Left renal pelvis (tissue), 4 donors: ENCODE data around the gene PDGFRB. TPM values are rescaled to one million over a fixed set of nuclear protein-coding genes. Genes with fewer than 3 reads are reported as not detected.

Source experiments
- DNase-seq, 4 donors: peaks; one replicate each; pipeline ENCODE4 v3.0.0-alpha.2; 2013; ENCODE audit warnings: low read depth in 4 of 4, low spot score in 3 of 4
- polyA plus RNA-seq, 4 donors: library from polyadenylated mRNA; unstranded; fragments of 120-200 nt; gene quantifications; one replicate each; pipeline ENCODE4 v1.2.1, GENCODE V29; 2013; ENCODE audit not compliant: insufficient read length in 4 of 4

The PDGFRB gene
- 100 to 1,000 TPM; 133 to 196 (median 138) TPM for polyA plus RNA-seq

DNA sequence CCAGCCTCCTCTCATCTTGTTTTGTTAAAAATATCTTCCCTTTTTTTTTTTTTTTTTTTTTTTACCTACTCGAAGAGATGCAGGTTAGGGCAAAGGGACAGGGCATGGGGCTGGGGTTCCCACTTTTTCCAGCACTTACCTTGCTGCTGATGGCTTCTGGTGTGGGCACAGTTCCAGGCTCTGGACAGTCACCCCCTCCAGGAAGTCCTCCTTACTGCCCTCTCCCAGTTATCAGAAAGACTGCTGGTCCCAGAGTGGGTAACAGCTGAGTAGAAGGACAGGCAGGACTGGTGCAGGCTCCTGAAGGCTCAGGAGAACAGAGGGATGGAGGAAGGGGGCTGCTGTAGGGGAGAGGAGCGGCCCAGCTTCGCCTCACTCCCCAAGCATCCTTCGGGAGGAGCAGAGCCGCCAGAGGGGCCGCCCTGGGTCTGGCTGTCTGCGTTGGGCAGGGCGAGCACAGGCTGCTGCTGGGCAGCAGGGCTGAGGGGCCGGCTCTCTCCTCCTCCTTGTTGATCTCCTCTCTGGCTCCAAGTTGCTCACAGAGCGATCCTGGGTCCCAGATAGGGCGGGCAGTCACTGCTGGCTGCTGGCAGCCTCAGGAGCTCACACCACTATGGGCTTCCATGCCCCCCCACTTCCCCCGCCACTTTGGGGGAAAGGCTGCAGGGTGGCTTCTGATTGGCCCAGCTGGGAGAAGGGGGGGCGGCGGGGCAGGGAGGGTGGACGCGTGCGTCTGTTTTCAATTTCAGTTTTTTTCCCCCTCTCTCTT is at the start of gene PDGFRB:
PDGFRB (minus strand) TSS at position 588 of the 769 bp plus-strand sequence. CDS start 18,798 bp downstream, outside the sequence.
- peak in 2 of 4 donors; percentile 70 to 71 for DNase-seq

DNA sequence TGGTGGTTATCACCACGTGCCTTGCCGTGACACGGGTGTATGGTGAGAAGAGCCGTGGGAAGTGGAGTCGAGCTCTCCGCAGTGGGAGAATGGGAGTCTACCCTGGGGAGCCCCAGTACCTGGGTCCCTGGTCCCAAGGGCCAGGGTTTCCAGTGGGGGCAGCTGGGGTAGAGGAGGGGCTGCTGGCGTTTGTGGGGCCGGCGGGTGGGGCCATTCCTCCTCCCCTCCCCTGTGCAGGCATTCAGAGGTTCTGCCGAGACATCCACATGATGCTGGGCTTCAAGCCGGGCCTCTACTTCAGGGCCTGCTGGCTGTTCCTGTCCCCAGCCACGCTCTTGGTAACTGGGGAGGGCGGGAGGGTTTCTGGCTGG is 48.9 kb upstream of the PDGFRB start:
- no peak for DNase-seq

DNA sequence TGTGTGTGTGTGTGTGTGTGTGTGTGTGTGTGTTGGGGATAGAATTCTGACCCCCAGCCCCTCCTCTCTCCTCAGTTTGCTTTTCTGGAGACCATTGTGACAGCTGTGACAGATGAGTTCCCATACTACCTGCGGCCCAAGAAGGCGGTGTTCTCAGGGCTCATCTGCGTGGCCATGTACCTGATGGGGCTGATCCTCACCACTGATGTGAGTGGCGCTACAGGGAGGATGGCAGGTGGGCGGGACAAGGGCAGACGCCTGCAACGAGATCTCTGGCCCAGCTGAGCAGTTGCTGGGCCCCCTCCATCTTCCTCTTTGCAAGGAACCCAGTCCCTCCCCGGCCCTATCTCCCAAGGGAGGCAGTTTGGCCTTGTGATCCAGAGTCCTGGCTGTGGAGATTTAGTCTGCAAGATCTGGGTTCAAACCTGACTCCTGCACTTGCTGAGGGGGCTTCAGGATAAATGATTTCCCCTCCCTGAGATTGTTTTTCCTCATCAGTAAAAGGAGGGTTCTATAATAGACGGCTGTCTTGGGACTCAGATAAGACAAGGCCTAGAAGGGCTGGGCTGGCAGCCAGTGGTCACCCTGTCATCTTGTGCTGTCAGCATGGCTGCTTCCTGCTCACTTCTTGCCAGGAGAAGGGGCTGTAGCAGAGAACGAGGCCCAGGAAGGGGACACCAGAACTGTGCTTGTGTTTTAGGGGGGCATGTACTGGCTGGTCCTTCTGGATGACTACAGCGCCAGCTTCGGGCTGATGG is 48.4 kb upstream of the PDGFRB start:
- no peak for DNase-seq

DNA sequence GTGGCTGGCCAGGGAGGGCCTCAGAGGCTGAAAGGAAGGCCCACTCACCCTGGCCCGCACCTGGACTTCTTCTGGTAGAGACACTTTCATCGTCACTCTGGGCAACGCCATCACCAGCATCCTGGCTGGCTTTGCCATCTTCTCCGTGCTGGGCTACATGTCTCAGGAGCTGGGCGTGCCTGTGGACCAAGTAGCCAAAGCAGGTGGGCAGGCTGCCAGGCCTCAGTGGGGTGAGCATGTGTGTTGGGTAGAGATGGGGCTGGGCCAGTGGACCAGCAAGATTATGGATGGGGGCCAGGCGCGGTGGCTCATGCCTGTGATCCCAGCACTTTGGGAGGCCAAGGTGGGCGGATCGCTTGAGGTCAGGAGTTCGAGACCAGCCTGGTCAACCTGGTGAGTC is 46.9 kb upstream of the PDGFRB start:
- no peak for DNase-seq

DNA sequence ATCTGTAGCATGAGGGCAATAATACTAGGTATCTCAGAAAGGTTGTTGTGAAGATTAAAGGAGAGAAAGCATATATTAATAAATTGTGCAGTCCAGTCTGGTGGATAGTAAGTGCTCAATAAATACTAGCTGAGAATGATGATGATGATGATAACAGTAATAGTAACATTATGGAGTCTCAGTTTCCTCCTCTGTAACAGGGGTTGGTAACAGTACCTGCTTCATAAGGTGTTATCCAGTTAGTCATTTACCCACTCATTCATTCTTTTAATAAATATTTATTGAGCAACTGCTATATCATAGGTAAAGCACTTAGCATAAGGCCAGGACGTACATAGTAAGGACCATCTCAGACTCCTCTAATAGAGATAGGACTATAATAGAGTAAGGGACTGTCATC is 41.8 kb upstream of the PDGFRB start:
- no peak for DNase-seq

DNA sequence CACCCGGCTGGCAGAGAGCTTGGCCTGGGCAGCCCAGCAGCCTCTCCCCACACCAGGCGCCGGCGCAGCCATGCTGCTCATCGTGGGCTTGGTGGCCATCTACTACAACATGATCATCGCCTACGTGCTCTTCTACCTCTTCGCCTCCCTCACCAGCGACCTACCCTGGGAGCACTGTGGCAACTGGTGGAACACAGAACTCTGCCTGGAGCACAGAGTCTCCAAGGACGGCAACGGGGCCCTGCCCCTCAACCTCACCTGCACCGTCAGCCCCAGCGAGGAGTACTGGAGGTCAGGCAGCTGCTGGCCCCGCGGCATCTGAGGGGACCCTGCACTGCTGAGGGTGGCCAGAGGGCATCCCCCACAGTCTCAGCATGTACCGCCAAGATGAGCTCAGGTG is 41.3 kb upstream of the PDGFRB start:
- DNase-seq = no peak

DNA sequence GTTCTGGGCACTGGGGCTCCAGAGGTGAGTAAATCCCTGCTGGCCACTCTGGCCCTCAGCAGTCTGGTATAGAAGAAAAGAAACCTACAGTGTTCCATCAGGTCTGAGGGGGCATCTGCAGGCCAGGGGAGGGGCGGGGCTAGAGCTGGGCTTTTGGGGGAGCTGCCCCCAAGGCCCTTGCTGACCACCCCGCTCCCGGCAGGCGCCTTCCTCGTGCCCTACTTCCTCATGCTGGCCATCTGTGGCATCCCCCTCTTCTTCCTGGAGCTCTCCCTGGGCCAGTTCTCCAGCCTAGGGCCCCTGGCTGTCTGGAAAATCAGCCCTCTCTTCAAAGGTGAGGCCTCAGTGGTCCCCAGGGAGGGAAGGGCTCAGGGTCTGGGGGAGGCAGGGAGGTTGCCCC is 40.9 kb upstream of the PDGFRB start:
- no peak for DNase-seq

DNA sequence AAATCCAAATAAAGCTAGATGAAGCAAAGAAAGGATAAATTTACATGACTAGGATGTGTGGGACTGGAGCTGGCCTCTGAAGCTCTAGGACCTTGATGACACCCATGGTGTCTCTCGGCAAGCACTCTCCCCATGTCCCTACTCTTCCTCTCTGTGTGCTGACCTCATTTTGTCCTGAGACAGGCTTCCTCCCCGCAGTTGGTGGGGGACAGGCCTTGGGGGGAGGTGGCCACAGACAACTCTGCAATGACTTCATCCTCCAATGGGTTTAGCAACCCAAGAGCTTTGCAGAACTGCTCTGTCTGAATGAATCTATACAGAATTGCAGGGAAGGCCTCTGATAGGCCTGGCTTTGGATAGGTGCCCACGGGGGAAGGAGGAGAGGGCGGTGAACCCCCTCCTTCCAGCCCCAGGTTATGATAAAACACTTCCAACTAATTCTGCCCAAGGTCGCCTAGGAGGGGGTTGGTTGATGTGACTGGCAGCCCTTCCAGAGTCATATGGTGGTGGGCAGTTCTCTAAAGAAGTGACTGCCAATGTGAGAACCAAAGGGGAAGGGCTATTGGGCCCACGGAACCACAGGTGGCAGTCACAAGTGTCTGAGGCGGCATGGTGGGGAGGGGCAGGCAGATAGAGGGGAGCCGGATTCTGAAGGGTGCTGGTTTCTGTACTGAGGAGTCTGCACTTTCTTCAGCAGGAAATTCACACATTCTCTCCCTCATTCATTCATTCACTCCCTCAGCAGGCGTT is 40.3 kb upstream of the PDGFRB start:
- DNase-seq = no peak

DNA sequence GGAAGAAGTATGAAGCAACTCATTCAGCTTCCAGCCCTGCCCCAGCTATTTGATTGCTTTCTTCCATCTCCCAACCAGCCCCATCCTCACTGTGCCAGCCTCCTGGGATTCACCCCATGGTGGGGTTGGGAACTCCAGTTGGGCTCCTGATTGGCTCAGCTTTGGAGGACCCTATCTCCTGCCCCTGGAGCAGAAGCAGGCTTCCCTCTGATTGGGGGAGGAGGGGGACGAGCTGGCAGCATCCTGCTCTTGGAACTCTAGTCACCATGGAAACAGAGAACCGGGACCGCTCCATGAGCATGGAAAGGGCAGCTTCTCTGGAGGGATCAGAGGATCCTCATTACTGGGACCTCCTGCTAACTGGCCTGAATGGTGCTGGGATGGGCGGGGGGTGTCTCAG is 36.8 kb upstream of the PDGFRB start:
- no peak for DNase-seq

DNA sequence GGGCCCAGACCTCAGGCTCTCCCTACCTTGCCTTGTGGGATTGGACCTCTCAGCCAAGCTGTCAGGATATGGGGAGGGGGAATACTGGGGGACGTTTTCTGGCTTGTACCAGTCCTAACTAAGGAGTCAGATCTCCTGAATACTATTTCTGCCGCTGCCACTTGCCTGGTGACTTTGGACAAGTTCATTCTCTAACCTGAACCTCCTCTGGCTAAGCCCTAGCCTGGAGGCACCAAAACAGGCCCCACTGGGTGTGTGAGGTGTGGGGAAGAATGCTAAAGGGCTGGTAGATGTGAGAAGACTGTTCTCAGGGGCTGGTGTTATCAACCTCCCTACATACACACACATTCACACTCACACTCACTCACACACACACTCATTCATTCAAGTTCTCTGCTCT is 35.3 kb upstream of the PDGFRB start:
- no peak for DNase-seq

DNA sequence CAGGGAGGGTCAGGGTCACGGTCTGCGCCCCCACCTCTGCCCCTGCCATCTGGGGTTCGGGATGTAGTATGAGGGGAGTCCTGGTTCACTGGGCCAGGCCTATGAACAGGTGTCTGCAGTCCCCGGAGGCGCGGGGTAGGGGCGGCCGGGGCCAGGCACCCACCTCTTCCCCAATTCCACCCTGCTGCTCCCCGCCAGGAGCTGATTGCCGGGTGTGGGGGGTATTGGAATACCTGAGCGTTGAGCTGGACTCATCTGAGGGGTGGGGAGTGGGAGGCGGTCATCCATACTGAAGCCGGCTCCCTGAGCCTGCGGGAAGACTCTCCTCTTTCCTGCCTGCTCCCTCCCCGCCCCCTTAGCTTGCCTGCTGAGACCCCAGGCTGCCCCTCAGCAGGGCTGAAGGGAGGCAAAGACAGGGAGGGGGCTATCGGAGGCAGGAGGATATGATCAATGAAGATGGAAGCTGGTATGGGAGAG is 34.9 kb upstream of the PDGFRB start:
- DNase-seq = no peak

DNA sequence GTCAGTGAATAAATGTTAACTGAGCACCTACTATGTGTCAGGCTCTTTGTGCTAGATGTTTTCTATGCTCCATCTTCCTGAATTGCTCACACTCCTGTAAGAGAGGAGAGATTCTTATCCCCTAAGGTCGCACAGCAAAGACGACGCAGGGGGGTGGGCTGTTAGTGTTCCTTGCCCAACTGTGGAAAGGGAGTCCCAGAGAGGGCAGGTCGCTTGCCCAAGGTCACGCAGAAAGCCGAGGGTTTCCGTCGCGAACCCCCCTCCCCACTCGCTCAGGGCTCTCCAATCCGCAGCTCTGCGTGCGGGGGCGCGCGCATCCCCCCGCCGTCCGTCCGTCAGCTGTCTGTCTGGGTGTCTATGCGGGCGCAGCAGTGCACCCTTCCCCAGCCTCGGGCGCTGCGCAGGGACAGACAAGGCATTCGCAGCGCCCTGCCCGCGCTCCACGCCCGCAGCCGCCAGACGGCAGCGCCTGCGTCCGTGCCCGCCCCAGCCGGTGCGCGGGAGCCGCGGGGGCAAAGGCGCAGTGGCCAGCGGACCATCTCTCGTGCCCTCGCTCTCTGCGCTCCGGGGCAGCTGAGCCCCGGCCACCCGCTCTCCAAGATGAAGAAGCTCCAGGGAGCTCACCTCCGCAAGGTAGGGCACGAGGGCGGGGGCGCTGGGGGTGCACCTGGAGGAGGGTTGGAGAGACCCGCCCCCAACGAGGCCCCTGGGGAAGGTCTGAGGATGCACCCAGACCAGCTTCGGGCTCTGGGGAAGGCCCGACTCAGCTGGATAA is 34.3 kb upstream of the PDGFRB start, which contains the start of gene SLC6A7:
SLC6A7 (plus strand) TSS at position 335 of the 775 bp plus-strand sequence; CDS start at position 601, 266 bp downstream.
- DNase-seq = no peak

DNA sequence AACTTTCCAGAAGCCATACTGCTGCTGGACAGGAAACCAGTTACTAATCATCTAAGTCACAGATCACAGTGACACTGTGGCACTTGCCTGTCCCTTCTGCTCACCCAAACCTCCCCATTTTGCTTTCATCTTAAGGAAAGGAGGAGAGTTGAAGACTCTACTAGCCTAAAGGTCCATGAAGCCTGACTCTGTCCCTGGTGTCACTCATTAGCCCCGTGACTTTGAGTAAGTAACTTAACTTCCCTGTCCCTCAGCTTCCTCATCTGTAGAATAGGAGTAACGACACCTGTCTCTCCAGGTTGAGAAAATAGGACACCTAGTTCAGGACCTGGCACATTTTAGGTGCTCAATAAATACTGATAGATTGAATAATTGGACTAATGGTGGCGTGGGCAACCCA is 33.7 kb upstream of the PDGFRB start:
- DNase-seq = no peak

DNA sequence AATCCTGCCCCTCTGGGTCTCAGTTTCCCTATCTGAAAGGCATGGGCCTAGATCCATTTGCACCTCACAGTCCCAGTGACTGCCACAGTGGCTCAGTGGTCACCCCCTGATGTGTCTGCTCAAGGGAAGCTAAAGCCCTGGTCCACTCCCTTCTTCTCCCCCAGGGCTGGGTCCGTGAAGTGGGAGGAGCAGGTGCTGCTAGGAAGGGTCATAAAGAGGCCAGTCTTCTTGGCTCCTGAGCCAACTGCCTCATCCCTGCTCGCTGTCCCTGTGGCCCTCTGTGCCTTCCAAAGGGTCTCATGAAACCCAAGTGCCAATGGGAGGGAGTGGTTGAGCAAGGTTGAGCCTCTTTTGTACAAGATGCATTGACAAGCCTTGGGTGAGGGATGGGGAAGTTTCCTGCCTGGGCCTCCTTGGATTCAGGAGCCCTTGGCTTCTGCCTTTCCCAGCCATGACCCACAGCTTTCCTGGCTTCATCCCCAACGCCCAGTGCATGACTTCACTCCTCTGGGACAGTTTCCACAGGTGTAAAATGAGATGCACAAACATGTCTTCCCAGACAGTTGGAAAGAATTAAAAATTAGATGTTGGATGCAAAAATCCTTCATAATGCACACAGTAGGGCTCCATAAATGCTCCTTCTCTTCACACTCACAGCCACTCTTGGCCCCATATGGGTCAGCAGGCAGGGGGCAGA is 32.6 kb upstream of the PDGFRB start:
- no peak for DNase-seq

DNA sequence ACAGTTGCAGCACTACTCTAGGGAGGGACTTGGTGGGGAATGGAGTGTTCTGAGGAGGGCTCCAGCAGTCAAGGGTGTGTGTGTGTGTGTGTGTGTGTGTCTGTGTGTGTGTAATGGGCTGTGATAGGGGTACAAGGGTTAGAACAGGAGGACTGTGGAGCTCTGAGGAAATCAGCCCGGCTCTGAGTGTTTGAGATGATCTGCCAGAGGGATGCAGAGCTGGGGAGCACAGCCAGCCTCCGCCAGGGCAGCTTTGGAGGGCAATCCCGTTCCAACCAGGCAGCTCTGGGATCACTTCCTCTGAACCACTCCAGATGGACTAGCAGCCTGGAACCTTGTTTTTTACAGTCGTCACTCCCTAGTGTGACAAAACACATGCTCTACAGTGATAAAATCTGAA is 31.3 kb upstream of the PDGFRB start:
- no peak for DNase-seq

DNA sequence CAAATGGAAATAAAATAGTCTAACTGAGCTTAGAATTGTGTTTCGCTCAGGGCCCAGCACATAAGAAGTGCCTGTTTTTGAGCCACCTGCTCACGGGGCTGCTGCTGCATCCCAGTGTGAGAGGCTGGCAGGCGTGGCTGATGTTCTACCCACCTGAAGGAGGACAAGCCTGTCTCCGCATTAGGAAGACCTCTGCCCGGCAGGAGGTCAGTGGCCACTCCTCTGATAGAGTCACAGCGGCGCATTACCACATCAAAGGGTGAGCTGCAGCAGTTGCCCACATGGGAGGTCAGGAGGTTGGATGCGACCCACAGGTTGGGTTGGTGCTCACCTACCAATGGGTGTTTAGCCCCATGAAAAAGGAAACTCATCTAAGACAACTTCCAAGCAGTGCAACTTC is 30.5 kb upstream of the PDGFRB start:
- no peak for DNase-seq

DNA sequence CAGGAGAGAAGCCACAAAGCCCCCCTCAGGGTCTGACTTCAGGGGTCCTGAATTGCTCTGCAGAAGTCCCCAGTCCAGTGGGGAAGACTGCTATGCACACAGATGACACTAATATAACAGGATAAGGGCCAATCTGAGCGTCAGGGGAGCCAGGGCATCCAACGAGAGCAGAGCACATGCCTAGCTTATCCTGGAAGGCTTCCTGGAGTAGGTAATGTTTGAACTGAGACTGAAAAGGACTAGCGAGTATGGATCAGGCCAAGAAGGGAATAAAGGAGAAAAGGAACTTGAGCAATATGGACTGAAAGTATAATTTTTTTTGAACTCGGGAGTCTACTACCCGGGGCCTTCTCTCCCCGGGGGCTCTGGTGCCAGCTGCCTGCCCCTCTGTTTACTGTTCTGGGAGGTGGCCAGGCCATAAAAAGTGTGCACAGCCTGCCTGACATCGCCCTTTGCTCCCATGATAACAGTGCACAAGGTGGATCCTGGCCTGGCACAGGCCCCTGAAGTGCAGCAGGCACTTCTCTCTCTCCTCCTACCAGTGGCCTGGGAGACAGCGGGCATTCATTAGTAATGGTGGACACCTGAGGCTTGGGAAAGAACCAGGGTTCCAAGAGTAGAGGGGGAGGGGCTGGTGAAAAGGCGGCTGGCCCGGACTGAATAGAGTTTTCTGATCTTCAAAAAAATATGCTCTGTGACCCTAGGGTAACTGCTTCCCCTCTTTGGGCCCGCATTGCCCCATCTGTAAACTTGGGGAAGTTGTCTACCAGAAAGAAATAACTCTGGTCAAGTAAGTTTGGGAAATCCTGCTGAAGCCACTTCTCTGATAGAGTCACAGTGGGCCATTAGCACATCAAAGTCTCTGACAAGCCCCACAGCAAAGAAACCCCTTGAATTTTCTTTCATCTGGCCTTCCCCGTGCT is 29.6 kb upstream of the PDGFRB start:
- DNase-seq = no peak

DNA sequence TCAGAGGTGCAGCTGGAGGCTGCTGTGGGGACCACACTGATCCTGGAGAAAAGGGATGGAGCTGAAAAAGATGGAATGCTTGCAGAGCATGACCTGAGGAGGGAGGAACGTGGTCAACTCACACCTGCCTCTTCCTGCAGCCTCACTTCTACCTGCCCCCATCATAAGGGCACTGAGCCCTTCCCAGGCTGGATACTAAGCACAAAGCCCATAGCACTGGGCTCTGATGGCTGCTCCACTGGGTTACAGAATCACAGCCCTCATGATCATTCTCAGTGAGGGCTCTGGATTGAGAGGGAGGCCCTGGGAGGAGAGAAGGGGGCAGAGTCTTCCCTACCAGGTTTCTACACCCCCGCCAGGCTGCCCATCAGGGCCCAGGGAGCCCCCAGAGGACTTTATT is 28.4 kb upstream of the PDGFRB start:
- no peak for DNase-seq

DNA sequence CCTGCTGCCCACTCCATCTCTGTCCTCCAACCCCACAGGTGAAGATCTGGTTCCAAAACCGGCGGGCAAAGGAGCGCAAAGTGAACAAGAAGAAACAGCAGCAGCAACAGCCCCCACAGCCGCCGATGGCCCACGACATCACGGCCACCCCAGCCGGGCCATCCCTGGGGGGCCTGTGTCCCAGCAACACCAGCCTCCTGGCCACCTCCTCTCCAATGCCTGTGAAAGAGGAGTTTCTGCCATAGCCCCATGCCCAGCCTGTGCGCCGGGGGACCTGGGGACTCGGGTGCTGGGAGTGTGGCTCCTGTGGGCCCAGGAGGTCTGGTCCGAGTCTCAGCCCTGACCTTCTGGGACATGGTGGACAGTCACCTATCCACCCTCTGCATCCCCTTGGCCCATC is 27.8 kb upstream of the PDGFRB start:
- no peak for DNase-seq
